GM12875 (cell line): ENCODE results near the gene F2RL2.

Experiments
- H3K4me3 ChIP-seq: one replicate; pipeline ENCODE4 v1.5.1; 2011; ENCODE audit warnings: low read depth, low read length, control low read depth
- TF ChIP-seq, protein P1 (sequence below): IDR thresholded peaks from 2 replicates; pipeline ENCODE4 v1.5.1; 2011; ENCODE audit warnings: low read depth, mild to moderate bottlenecking, control low read depth, inconsistent platforms, low read length, moderate library complexity, borderline replicate concordance; ENCODE audit not compliant: insufficient read depth

The F2RL2 gene

GRCh38 chr5:76590027-76590426, 33.2 kb downstream of the F2RL2 start:
- H3K4me3 ChIP-seq, result no peak overlapping the region
- TF ChIP-seq, protein P1, sequence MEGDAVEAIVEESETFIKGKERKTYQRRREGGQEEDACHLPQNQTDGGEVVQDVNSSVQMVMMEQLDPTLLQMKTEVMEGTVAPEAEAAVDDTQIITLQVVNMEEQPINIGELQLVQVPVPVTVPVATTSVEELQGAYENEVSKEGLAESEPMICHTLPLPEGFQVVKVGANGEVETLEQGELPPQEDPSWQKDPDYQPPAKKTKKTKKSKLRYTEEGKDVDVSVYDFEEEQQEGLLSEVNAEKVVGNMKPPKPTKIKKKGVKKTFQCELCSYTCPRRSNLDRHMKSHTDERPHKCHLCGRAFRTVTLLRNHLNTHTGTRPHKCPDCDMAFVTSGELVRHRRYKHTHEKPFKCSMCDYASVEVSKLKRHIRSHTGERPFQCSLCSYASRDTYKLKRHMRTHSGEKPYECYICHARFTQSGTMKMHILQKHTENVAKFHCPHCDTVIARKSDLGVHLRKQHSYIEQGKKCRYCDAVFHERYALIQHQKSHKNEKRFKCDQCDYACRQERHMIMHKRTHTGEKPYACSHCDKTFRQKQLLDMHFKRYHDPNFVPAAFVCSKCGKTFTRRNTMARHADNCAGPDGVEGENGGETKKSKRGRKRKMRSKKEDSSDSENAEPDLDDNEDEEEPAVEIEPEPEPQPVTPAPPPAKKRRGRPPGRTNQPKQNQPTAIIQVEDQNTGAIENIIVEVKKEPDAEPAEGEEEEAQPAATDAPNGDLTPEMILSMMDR, result no peak

DNA sequence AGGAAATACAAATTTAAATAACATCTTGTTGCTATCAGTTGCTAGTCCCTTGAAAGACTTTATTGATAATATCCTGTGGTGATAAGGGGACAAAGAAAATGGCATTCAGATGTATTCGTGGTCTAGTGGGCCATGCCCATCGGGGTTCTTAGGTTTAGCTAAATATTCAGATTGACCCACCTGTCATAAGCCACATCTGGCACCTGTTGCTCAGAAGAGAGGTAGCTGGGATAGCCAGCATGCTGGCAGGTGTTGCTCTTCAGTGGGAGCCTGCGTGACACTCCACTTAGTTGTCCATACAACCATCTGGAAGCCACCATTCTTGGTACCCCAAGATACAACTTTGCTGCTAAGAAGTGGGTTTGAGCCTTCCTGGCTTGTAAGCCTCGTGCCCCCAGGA, 36.7 kb downstream of the F2RL2 start:
- no peak overlapping the region for H3K4me3 ChIP-seq
- TF ChIP-seq, protein P1, result no peak

DNA sequence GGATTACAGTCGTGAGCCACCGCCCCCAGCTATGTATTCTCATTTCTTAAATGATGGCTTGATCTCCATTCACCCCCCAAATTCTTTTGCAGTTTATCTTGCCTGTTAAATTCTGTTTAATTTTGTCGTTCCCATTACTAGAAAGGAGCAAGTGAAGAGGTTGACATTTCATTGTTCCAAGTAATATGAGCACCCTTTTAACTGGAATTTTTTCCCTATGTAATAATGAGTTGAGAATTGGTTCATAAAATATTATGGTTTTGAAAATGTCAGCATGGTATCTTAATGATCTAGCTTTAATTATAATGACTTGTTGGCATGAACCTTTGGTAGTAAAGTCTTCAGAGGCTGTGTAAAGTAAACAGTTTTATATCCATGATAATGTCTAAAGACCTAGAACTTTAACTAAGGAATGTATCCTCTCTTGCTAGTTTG, 37.4 kb downstream of the F2RL2 start:
- H3K4me3 ChIP-seq, result no peak overlapping the region
- TF ChIP-seq, protein P1, result no peak

- H3K4me3 ChIP-seq, result no peak overlapping the region
- TF ChIP-seq, protein P1, result no peak
Observed at GRCh38 chr5:76583163-76584047, 39.8 kb downstream of the F2RL2 start.

GRCh38 chr5:76582230-76583162, 40.7 kb downstream of the F2RL2 start:
- TF ChIP-seq, protein P1, result no peak

DNA sequence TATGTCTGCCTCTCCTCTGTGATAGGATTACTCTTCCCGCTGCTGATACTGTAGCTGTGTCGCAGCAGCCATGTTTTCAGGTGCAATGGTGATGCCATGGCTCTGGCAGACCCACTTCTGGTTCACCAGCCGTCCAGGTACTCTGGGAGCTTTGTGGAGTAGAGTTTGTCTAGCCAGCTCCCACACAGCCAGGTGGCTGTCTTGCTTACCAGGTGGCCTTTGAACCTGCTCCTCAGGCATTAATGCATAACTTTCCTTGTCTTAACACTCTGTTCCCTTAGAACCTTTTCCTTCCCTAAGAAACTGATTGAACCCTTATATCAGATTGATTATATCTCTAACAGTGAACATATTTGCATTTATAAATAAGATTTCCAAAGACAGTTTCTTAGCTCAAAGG, 42.2 kb downstream of the F2RL2 start:
- TF ChIP-seq, protein P1, result no peak
- no peak overlapping the region for H3K4me3 ChIP-seq

More at GRCh38 chr5:76582230-76583162, 40.7 kb downstream of the F2RL2 start:
- H3K4me3 ChIP-seq, result no peak overlapping the region
